ENCODE results near the gene GFRA3. TPM values are rescaled to one million over a fixed set of nuclear protein-coding genes. Genes with fewer than 3 reads are reported as not detected.
"Not testable (repeated sequence)": the region's sequence is repeated elsewhere in the genome, so short reads cannot be mapped to it uniquely, and the experiment has no call there.

GFRA3 gene
- total and polyA plus RNA-seq, 2 donors (not counting 1 experiment from before 2014, with no cell fraction given) = not detected

DNA sequence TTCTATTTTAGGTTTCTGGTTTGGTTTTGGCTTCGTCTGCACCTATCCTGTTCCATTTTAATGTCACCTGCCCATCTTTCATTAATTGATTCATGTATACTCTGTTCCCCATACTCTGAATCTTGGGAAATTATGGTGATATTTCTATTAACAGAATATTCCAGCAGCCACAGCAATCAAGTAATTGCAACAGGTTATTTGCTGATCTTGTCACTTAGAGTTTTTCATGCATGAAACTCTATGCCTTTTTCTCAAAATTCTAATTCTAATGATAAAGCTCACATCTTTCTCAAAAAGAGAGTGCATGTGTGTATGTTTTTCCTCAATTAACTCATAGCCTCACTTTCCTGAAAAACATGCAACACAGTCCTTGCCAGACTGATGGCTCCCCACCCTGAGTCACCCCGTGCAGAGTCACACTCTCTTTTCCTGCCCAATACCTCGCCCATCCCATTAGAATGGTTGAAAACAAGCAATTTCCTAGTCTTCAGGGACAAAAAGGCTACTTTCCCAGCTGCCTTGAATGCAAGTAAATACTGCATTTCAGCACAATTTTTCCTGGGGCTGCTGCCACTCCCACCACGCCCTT is 15.6 kb downstream of the GFRA3 start:
- no peak overlapping the region for H3K9ac ChIP-seq (ENCODE audit: insufficient read depth, low read length)
- no peak overlapping the region for H3K27ac ChIP-seq (ENCODE audit: insufficient read depth, low read length)
- no peaks in the 10 kb centered on the region for H3K9me3 ChIP-seq (ENCODE audit: control insufficient read depth, insufficient read depth, low read depth, low read length)
- no peak for DNase-seq (ENCODE audit: low read depth in 2 of 2)
- H3K4me2 ChIP-seq (ENCODE audit: extremely low read depth, insufficient read depth, low read length) = no peak overlapping the region
- no peaks in the 10 kb centered on the region for H3K36me3 ChIP-seq (ENCODE audit: control insufficient read depth, insufficient read depth, low read length)
- H3K27me3 ChIP-seq (ENCODE audit: control insufficient read depth, insufficient read depth, low read length) = peaks cover under 1% of the 10 kb centered on the region
- H3K4me1 ChIP-seq (ENCODE audit: control insufficient read depth, extremely low read depth, insufficient read depth, low read length) = no peaks in the 10 kb centered on the region
- no peaks in the 10 kb centered on the region for H3K79me2 ChIP-seq (ENCODE audit: control insufficient read depth, insufficient read depth, low read length)
- TF ChIP-seq EZH2 (IDR thresholded peaks at IDR 0.05; ENCODE audit: low read length, missing control alignments) = no peak
- TF ChIP-seq, protein P1, sequence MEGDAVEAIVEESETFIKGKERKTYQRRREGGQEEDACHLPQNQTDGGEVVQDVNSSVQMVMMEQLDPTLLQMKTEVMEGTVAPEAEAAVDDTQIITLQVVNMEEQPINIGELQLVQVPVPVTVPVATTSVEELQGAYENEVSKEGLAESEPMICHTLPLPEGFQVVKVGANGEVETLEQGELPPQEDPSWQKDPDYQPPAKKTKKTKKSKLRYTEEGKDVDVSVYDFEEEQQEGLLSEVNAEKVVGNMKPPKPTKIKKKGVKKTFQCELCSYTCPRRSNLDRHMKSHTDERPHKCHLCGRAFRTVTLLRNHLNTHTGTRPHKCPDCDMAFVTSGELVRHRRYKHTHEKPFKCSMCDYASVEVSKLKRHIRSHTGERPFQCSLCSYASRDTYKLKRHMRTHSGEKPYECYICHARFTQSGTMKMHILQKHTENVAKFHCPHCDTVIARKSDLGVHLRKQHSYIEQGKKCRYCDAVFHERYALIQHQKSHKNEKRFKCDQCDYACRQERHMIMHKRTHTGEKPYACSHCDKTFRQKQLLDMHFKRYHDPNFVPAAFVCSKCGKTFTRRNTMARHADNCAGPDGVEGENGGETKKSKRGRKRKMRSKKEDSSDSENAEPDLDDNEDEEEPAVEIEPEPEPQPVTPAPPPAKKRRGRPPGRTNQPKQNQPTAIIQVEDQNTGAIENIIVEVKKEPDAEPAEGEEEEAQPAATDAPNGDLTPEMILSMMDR (conservative IDR thresholded peaks at IDR 0.05 in 1 of 2, IDR thresholded peaks at IDR 0.05 in 1 of 2; ENCODE audit: low read depth in 1 of 2, low read length in 2 of 2) = no peak
- H4K20me1 ChIP-seq (ENCODE audit: control insufficient read depth, extremely low read depth, insufficient read depth, low read length) = no peaks in the 10 kb centered on the region
- H3K4me3 ChIP-seq (replicated peaks in 1 of 4; ENCODE audit: control extremely low read depth in 1 of 4, insufficient read depth in 1 of 4, low read depth in 3 of 4, low read length in 4 of 4) = no peak overlapping the region
- H2AFZ ChIP-seq (ENCODE audit: low read length) = no peak overlapping the region

DNA sequence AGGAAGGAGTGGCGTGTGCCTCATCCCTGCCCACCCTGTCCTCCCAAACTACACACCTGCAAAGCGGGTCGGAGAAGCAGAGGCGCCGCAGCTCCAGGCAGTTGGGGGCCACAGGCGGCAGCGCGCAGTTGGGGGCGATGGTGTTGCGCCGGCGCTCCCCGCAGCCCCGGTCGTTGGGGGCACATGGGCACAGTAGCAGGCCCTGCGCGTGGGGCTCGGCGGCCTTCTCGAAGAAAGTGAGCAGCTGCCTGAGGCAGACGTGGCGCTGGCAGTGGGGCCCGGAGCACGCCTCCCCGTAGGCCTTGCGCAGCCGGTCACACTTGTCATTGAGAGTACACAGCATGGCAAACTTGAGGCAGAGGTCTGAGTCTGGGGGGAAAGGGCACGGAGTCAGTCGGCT is 16.8 kb downstream of the GFRA3 start:
- no peaks in the 10 kb centered on the region for H3K9me3 ChIP-seq (ENCODE audit: control insufficient read depth, insufficient read depth, low read depth, low read length)
- no peaks in the 10 kb centered on the region for H3K79me2 ChIP-seq (ENCODE audit: control insufficient read depth, insufficient read depth, low read length)
- no peaks in the 10 kb centered on the region for H4K20me1 ChIP-seq (ENCODE audit: control insufficient read depth, extremely low read depth, insufficient read depth, low read length)
- no peaks in the 10 kb centered on the region for H3K4me1 ChIP-seq (ENCODE audit: control insufficient read depth, extremely low read depth, insufficient read depth, low read length)
- no peak overlapping the region for H3K4me3 ChIP-seq (replicated peaks in 1 of 4; ENCODE audit: control extremely low read depth in 1 of 4, insufficient read depth in 1 of 4, low read depth in 3 of 4, low read length in 4 of 4)
- H3K4me2 ChIP-seq (ENCODE audit: extremely low read depth, insufficient read depth, low read length) = no peak overlapping the region
- no peak for DNase-seq (ENCODE audit: low read depth in 2 of 2)
- H3K36me3 ChIP-seq (ENCODE audit: control insufficient read depth, insufficient read depth, low read length) = no peaks in the 10 kb centered on the region
- no peak overlapping the region for H2AFZ ChIP-seq (ENCODE audit: low read length)
- no peak overlapping the region for H3K9ac ChIP-seq (ENCODE audit: insufficient read depth, low read length)
- TF ChIP-seq, protein P1 (conservative IDR thresholded peaks at IDR 0.05 in 1 of 2, IDR thresholded peaks at IDR 0.05 in 1 of 2; ENCODE audit: low read depth in 1 of 2, low read length in 2 of 2) = no peak
- no peak for TF ChIP-seq EZH2 (IDR thresholded peaks at IDR 0.05; ENCODE audit: low read length, missing control alignments)
- no peak overlapping the region for H3K27ac ChIP-seq (ENCODE audit: insufficient read depth, low read length)
- H3K27me3 ChIP-seq (ENCODE audit: control insufficient read depth, insufficient read depth, low read length) = peaks cover 8% of the 10 kb centered on the region

DNA sequence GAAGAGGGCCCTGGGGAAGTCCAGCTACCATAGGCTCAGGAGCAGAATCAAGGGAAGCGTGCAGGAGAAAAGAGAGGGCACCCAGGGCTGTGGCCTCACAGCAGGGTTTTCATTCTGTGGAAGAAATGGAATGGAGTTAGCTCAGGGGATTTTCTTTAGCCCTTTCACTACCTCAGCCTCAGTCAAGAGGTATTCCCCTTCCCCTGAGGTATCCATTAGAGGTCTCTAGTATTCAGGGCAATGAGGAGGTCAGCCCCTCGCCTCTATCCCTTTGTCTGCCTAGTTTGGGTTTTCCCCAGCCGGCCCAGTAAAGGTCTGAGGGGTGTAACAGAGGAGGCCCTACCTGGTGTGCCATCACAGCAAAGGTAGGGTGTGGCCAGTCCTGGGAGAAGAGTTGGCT is 21.5 kb downstream of the GFRA3 start:
- H3K9ac ChIP-seq (ENCODE audit: insufficient read depth, low read length) = no peak overlapping the region
- no peak overlapping the region for H2AFZ ChIP-seq (ENCODE audit: low read length)
- no peaks in the 10 kb centered on the region for H4K20me1 ChIP-seq (ENCODE audit: control insufficient read depth, extremely low read depth, insufficient read depth, low read length)
- H3K9me3 ChIP-seq (ENCODE audit: control insufficient read depth, insufficient read depth, low read depth, low read length) = no peaks in the 10 kb centered on the region
- H3K4me1 ChIP-seq (ENCODE audit: control insufficient read depth, extremely low read depth, insufficient read depth, low read length) = no peaks in the 10 kb centered on the region
- TF ChIP-seq, protein P1 (conservative IDR thresholded peaks at IDR 0.05 in 1 of 2, IDR thresholded peaks at IDR 0.05 in 1 of 2; ENCODE audit: low read depth in 1 of 2, low read length in 2 of 2) = no peak
- no peak for TF ChIP-seq EZH2 (IDR thresholded peaks at IDR 0.05; ENCODE audit: low read length, missing control alignments)
- H3K4me2 ChIP-seq (ENCODE audit: extremely low read depth, insufficient read depth, low read length) = no peak overlapping the region
- no peak overlapping the region for H3K27ac ChIP-seq (ENCODE audit: insufficient read depth, low read length)
- H3K4me3 ChIP-seq (replicated peaks in 1 of 4; ENCODE audit: control extremely low read depth in 1 of 4, insufficient read depth in 1 of 4, low read depth in 3 of 4, low read length in 4 of 4) = no peak overlapping the region
- DNase-seq (ENCODE audit: low read depth in 2 of 2) = no peak
- no peaks in the 10 kb centered on the region for H3K36me3 ChIP-seq (ENCODE audit: control insufficient read depth, insufficient read depth, low read length)
- no peaks in the 10 kb centered on the region for H3K79me2 ChIP-seq (ENCODE audit: control insufficient read depth, insufficient read depth, low read length)
- peaks cover 12% of the 10 kb centered on the region for H3K27me3 ChIP-seq (ENCODE audit: control insufficient read depth, insufficient read depth, low read length)

DNA sequence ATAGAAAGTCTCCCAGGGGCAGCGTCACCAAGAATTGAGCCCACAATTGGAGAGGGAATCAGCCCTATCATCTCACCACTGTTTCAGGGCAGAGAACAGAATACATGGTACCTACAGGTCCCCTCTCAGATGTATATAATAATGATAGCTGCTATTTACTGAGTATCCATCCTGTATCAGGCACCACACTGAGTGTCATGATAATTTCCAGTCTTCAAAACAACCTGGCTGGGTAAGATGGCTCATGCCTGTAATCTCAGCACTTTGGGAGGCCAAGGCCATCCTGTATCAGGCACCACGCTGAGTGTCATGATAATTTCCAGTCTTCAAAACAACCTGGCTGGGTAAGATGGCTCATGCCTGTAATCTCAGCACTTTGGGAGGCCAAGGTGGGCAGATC is 26.6 kb downstream of the GFRA3 start:
- not testable (repeated sequence) for H3K36me3 ChIP-seq (ENCODE audit: control insufficient read depth, insufficient read depth, low read length); H3K4me3 ChIP-seq (replicated peaks in 1 of 4; ENCODE audit: control extremely low read depth in 1 of 4, insufficient read depth in 1 of 4, low read depth in 3 of 4, low read length in 4 of 4); H3K4me1 ChIP-seq (ENCODE audit: control insufficient read depth, extremely low read depth, insufficient read depth, low read length); H3K79me2 ChIP-seq (ENCODE audit: control insufficient read depth, insufficient read depth, low read length); H3K9me3 ChIP-seq (ENCODE audit: control insufficient read depth, insufficient read depth, low read depth, low read length); H2AFZ ChIP-seq (ENCODE audit: low read length); H3K9ac ChIP-seq (ENCODE audit: insufficient read depth, low read length); H4K20me1 ChIP-seq (ENCODE audit: control insufficient read depth, extremely low read depth, insufficient read depth, low read length); H3K4me2 ChIP-seq (ENCODE audit: extremely low read depth, insufficient read depth, low read length); H3K27ac ChIP-seq (ENCODE audit: insufficient read depth, low read length); DNase-seq (ENCODE audit: low read depth in 2 of 2)
- H3K27me3 ChIP-seq (ENCODE audit: control insufficient read depth, insufficient read depth, low read length) = peaks cover 17% of the 10 kb centered on the region
